Hematopoietic multipotent progenitor cell treated with erythropoietin and hydrocortisone succinate and interleukin-3 and kit ligand, for 6 days (in vitro differentiated cells): Measurements from ENCODE around the gene SLC22A14.

Experiments used
- DNase-seq: peaks from one replicate; pipeline ENCODE4 v3.0.0-alpha.2; 2015

SLC22A14 gene

GRCh38 chr3:38346587-38347410 is 64.7 kb downstream of the SLC22A14 start, which contains the start of gene XYLB:
TSS of gene XYLB (plus strand) at chr3:38346785. CDS start at chr3:38346869, 84 bp downstream.
- peak; percentile 93 for DNase-seq

GRCh38 chr3:38347421-38348200 is 65.5 kb downstream of the SLC22A14 start:
- DNase-seq = no peak

GRCh38 chr3:38348903-38349302 is 66.8 kb downstream of the SLC22A14 start:
- no peak for DNase-seq

- peak; percentile 5 for DNase-seq
Observed at GRCh38 chr3:38349684-38350359, 67.7 kb downstream of the SLC22A14 start.

GRCh38 chr3:38353151-38353550 is 71.1 kb downstream of the SLC22A14 start:
- DNase-seq = no peak

- DNase-seq = peak; percentile 96
Observed at GRCh38 chr3:38354588-38355330, 72.7 kb downstream of the SLC22A14 start.

- no peak for DNase-seq
Observed at GRCh38 chr3:38359038-38359437, 76.9 kb downstream of the SLC22A14 start.

GRCh38 chr3:38360345-38360744 is 78.3 kb downstream of the SLC22A14 start:
- DNase-seq = no peak

- DNase-seq = no peak
Observed at GRCh38 chr3:38361496-38361895, 79.4 kb downstream of the SLC22A14 start.

- DNase-seq = no peak
Observed at GRCh38 chr3:38362825-38363224, 80.7 kb downstream of the SLC22A14 start.

- no peak for DNase-seq
Observed at GRCh38 chr3:38364721-38365400, 82.8 kb downstream of the SLC22A14 start.

- no peak for DNase-seq
Observed at GRCh38 chr3:38365469-38366062, 83.5 kb downstream of the SLC22A14 start.

GRCh38 chr3:38366082-38366481 is 84.0 kb downstream of the SLC22A14 start:
- no peak for DNase-seq

GRCh38 chr3:38367779-38368178 is 85.7 kb downstream of the SLC22A14 start:
- DNase-seq = no peak
